HCT116 (cell line): ENCODE measurements around the gene HEXA.

ENCODE experiments used
- CTCF ChIP-seq, 3 experiments: fragments of 200-600 bp in 1 of 3; sonication (generic) in 1 of 3; IDR thresholded peaks in 2 of 3; conservative IDR thresholded peaks in 1 of 3; 2 replicates each; pipeline ENCODE4 v1.5.1; 2012 to 2017; ENCODE audit warnings: low read depth in 2 of 3, low read length in 2 of 3, antibody characterized with exemption in 1 of 3, borderline replicate concordance in 1 of 3, control low read depth in 1 of 3, mild to moderate bottlenecking in 1 of 3, mixed read lengths in 1 of 3, mixed run types in 1 of 3, moderate library complexity in 1 of 3; ENCODE audit not compliant: insufficient read depth in 1 of 3
- EGR1 ChIP-seq: IDR thresholded peaks from 2 replicates; pipeline ENCODE4 v1.6.1; 2012; ENCODE audit warnings: low read depth
- ELF1 ChIP-seq: IDR thresholded peaks from 2 replicates; pipeline ENCODE4 v1.6.1; 2012; ENCODE audit warnings: low read depth, borderline replicate concordance
- EZH2 ChIP-seq: fragments of 200-600 bp; sonication (generic); IDR thresholded peaks from 2 replicates; pipeline ENCODE4 v1.6.1; 2017; ENCODE audit warnings: antibody characterized with exemption, mixed run types
- EZH2phosphoT487 ChIP-seq: fragments of 200-600 bp; IDR thresholded peaks from 2 replicates; pipeline ENCODE4 v1.6.1; 2018; ENCODE audit warnings: antibody characterized with exemption, borderline replicate concordance
- FOSL1 ChIP-seq: IDR thresholded peaks from 2 replicates; pipeline ENCODE4 v1.6.1; 2012; ENCODE audit warnings: low read depth
- JUND ChIP-seq: IDR thresholded peaks from 2 replicates; pipeline ENCODE4 v1.6.1; 2012
- MAX ChIP-seq: IDR thresholded peaks from 2 replicates; pipeline ENCODE4 v1.6.1; 2012
- POLR2A ChIP-seq: IDR thresholded peaks from 2 replicates; pipeline ENCODE4 v1.7.0; 2011; ENCODE audit warnings: borderline replicate concordance; ENCODE audit not compliant: insufficient read depth, insufficient read length; ENCODE audit errors: extremely low read depth
- POLR2AphosphoS5 ChIP-seq: IDR thresholded peaks from 2 replicates; pipeline ENCODE4 v1.6.1; 2011; ENCODE audit warnings: mild to moderate bottlenecking, low read depth, low read length, moderate library complexity
- SRF ChIP-seq: IDR thresholded peaks from 2 replicates; pipeline ENCODE4 v1.6.1; 2012; ENCODE audit warnings: low read depth
- YY1 ChIP-seq: IDR thresholded peaks from 2 replicates; pipeline ENCODE4 v1.6.1; 2011; ENCODE audit warnings: low read length, low read depth, moderate library complexity, mild to moderate bottlenecking; ENCODE audit not compliant: insufficient replicate concordance; ENCODE audit errors: extremely low read depth
- ZFX ChIP-seq: fragments of 450-650 bp; IDR thresholded peaks from 2 replicates; pipeline ENCODE4 v1.6.1; 2017
- ZNF274 ChIP-seq: fragments of 200-500 bp; sonication (Bioruptor generic); IDR thresholded peaks from 2 replicates; pipeline ENCODE4 v1.6.1; 2014; ENCODE audit warnings: mild to moderate bottlenecking, low read depth, low read length, inconsistent platforms

- TF ChIP-seq EZH2phosphoT487 (no peak), ZFX (no peak), CTCF (IDR thresholded peaks at IDR 0.05 in 2 of 3, conservative IDR thresholded peaks at IDR 0.05 in 1 of 3; ENCODE audit: borderline replicate concordance in 1 of 3, insufficient read depth in 1 of 3, low read depth in 2 of 3, low read length in 2 of 3) (no peak), POLR2A (no peak), SRF (no peak), EZH2 (no peak), EGR1 (no peak), FOSL1 (no peak), MAX (no peak), YY1 (no peak), ZNF274 (no peak), JUND (no peak), POLR2AphosphoS5 (no peak), ELF1 (no peak)
Observed at GRCh38 chr15:72339777-72340177, 36.0 kb downstream of the HEXA start.
